HFFc6 (cell line): ENCODE results near the gene PUSL1. TPM values are rescaled to one million over a fixed set of nuclear protein-coding genes. Genes with fewer than 3 reads are reported as not detected.
A peak's percentile ranks its signal among the peaks of the same experiment; 100 is the strongest.

ENCODE experiments used
- DNase-seq: peaks from one replicate; pipeline ENCODE4 v3.0.0-alpha.2; 2018
- H3K27ac Mint-ChIP-seq: 2 replicates; pipeline ENCODE4 v1.8.0; 2020; ENCODE audit warnings: mild to moderate bottlenecking, mixed read lengths
- H3K27me3 Mint-ChIP-seq: 2 replicates; pipeline ENCODE4 v1.8.0; 2021; ENCODE audit warnings: mild to moderate bottlenecking, moderate library complexity, mixed read lengths; ENCODE audit not compliant: insufficient read depth
- H3K36me3 Mint-ChIP-seq: 2 replicates; pipeline ENCODE4 v1.8.0; 2021; ENCODE audit warnings: low read depth, mixed read lengths
- H3K4me1 Mint-ChIP-seq: 2 replicates; pipeline ENCODE4 v1.8.0; 2020; ENCODE audit warnings: low read depth, mixed read lengths
- H3K4me3 Mint-ChIP-seq: 2 replicates; pipeline ENCODE4 v1.8.0; 2020; ENCODE audit warnings: mild to moderate bottlenecking, moderate library complexity, mixed read lengths
- H3K9me3 Mint-ChIP-seq: 2 replicates; pipeline ENCODE4 v1.8.0; 2020; ENCODE audit warnings: mild to moderate bottlenecking, mixed read lengths
- CTCF ChIP-seq: fragments of 200-600 bp; sonication (generic); IDR thresholded peaks from 2 replicates; pipeline ENCODE4 v1.5.0; 2021; ENCODE audit warnings: antibody characterized with exemption, mild to moderate bottlenecking
- total RNA-seq, 6 experiments: library from RNA; stranded (reverse); fragmentation: NEBNext Ultra II Directional; extraction: Animal tissue kit (Norgen Biotek cat#: 25700); gene quantifications; 2 replicates in 1 of 6; 3 replicates in 5 of 6; pipeline ENCODE4 v1.2.3, GENCODE V29; 2021

The PUSL1 gene
- total RNA-seq, 6 experiments from 2014 or later = 23.5 to 28.7 (median 25.6) TPM

GRCh38 chr1:1268284-1268682 lies 40.1 kb upstream of the PUSL1 start:
- H3K9me3 Mint-ChIP-seq = no peaks in the 10 kb centered on the region
- peaks cover 44% of the 10 kb centered on the region for H3K36me3 Mint-ChIP-seq
- H3K27me3 Mint-ChIP-seq = peaks cover 10% of the 10 kb centered on the region
- H3K27ac Mint-ChIP-seq = no peak overlapping the region
- TF ChIP-seq CTCF = no peak
- DNase-seq = no peak
- peaks cover 64% of the 10 kb centered on the region for H3K4me1 Mint-ChIP-seq
- no peak overlapping the region for H3K4me3 Mint-ChIP-seq

- H3K27me3 Mint-ChIP-seq = peaks cover 5% of the 10 kb centered on the region
Observed at GRCh38 chr1:1270813-1271212, 37.6 kb upstream of the PUSL1 start.

GRCh38 chr1:1272341-1273208 lies 35.8 kb upstream of the PUSL1 start:
- no peak for DNase-seq
- Mint-ChIP-seq H3K9me3 (no peaks in the 10 kb centered on the region), H3K36me3 (peaks cover 34% of the 10 kb centered on the region), H3K4me3 (peak overlapping the region; percentile 91), H3K27ac (peak overlapping the region; percentile 89), H3K27me3 (peaks cover 4% of the 10 kb centered on the region), H3K4me1 (peaks cover 39% of the 10 kb centered on the region)
- no peak for TF ChIP-seq CTCF

More at GRCh38 chr1:1270813-1271212, 37.6 kb upstream of the PUSL1 start:
- peak overlapping the region; percentile 84 for H3K27ac Mint-ChIP-seq
- no peaks in the 10 kb centered on the region for H3K9me3 Mint-ChIP-seq
- no peak for DNase-seq
- peak overlapping the region; percentile 81 for H3K4me3 Mint-ChIP-seq
- TF ChIP-seq CTCF = no peak
- H3K36me3 Mint-ChIP-seq = peaks cover 38% of the 10 kb centered on the region
- H3K4me1 Mint-ChIP-seq = peaks cover 49% of the 10 kb centered on the region

- DNase-seq = no peak
- no peak for TF ChIP-seq CTCF
- H3K27ac Mint-ChIP-seq = peak overlapping the region; percentile 89
Observed at GRCh38 chr1:1273209-1273511, 35.2 kb upstream of the PUSL1 start.

GRCh38 chr1:1273512-1274298 lies 34.7 kb upstream of the PUSL1 start, which contains the start of gene UBE2J2:
Gene UBE2J2, minus strand, starts transcription at chr1:1273854. Its CDS starts 5,862 bp downstream, at chr1:1267992.
- Mint-ChIP-seq H3K4me1 (peaks cover 39% of the 10 kb centered on the region), H3K27me3 (peaks cover 2% of the 10 kb centered on the region), H3K36me3 (peaks cover 34% of the 10 kb centered on the region), H3K9me3 (no peaks in the 10 kb centered on the region), H3K4me3 (peak within 1 kb of the TSS; percentile 91), H3K27ac (peak within 1 kb of the TSS; percentile 89)
- peak; percentile 6; the same call in 1 of the 2 replicates for TF ChIP-seq CTCF
- peak; percentile 82 for DNase-seq

More at GRCh38 chr1:1273209-1273511, 35.2 kb upstream of the PUSL1 start:
- Mint-ChIP-seq H3K27me3 (peaks cover 4% of the 10 kb centered on the region), H3K4me3 (peak overlapping the region; percentile 91), H3K9me3 (no peaks in the 10 kb centered on the region), H3K4me1 (peaks cover 39% of the 10 kb centered on the region), H3K36me3 (peaks cover 34% of the 10 kb centered on the region)
